ENCODE results near the gene CERT1.
"Not testable (repeated sequence)": the region's sequence is repeated elsewhere in the genome, so short reads cannot be mapped to it uniquely, and the experiment has no call there.

CERT1 gene

GRCh38 chr5:75536147-75536546, 24.7 kb upstream of the CERT1 start:
- Mint-ChIP-seq H3K4me1 (peaks cover 15% of the 10 kb centered on the region), H3K4me3 (no peak overlapping the region), H3K36me3 (ENCODE audit: low read depth) (peaks cover 43% of the 10 kb centered on the region), H3K27ac (no peak overlapping the region), H3K27me3 (no peaks in the 10 kb centered on the region), H3K9me3 (peaks cover 13% of the 10 kb centered on the region)
- ATAC-seq (no peak), DNase-seq (no peak)

GRCh38 chr5:75534734-75535133, 23.3 kb upstream of the CERT1 start:
- Mint-ChIP-seq H3K27ac (no peak overlapping the region), H3K4me1 (peaks cover 18% of the 10 kb centered on the region), H3K36me3 (ENCODE audit: low read depth) (peaks cover 45% of the 10 kb centered on the region), H3K4me3 (no peak overlapping the region), H3K27me3 (no peaks in the 10 kb centered on the region), H3K9me3 (peaks cover 13% of the 10 kb centered on the region)
- ATAC-seq, result no peak
- no peak for DNase-seq

GRCh38 chr5:75533716-75534115, 22.3 kb upstream of the CERT1 start:
- Mint-ChIP-seq H3K4me1 (peaks cover 23% of the 10 kb centered on the region), H3K36me3 (ENCODE audit: low read depth) (peaks cover 49% of the 10 kb centered on the region), H3K9me3 (peaks cover 13% of the 10 kb centered on the region)
- H3K4me3 Mint-ChIP-seq, H3K27me3 Mint-ChIP-seq, ATAC-seq, DNase-seq, H3K27ac Mint-ChIP-seq: not testable (repeated sequence)

GRCh38 chr5:75532190-75532589, 20.8 kb upstream of the CERT1 start:
- H3K27ac Mint-ChIP-seq, result no peak overlapping the region
- H3K4me3 Mint-ChIP-seq, result no peak overlapping the region
- H3K27me3 Mint-ChIP-seq, result no peaks in the 10 kb centered on the region
- peaks cover 13% of the 10 kb centered on the region for H3K9me3 Mint-ChIP-seq
- ATAC-seq (no peak), DNase-seq (no peak)
- peaks cover 51% of the 10 kb centered on the region for H3K36me3 Mint-ChIP-seq (ENCODE audit: low read depth)
- peaks cover 24% of the 10 kb centered on the region for H3K4me1 Mint-ChIP-seq

GRCh38 chr5:75529185-75529584, 17.8 kb upstream of the CERT1 start:
- Mint-ChIP-seq H3K27me3 (no peaks in the 10 kb centered on the region), H3K27ac (no peak overlapping the region), H3K9me3 (peaks cover under 1% of the 10 kb centered on the region), H3K4me3 (no peak overlapping the region), H3K36me3 (ENCODE audit: low read depth) (peaks cover 33% of the 10 kb centered on the region), H3K4me1 (peaks cover 40% of the 10 kb centered on the region)
- ATAC-seq, result no peak
- no peak for DNase-seq

- Mint-ChIP-seq H3K27me3 (no peaks in the 10 kb centered on the region), H3K36me3 (ENCODE audit: low read depth) (peaks cover 23% of the 10 kb centered on the region), H3K4me3 (peak overlapping the region; percentile 12), H3K9me3 (peaks cover 10% of the 10 kb centered on the region), H3K4me1 (peaks cover 62% of the 10 kb centered on the region), H3K27ac (peak overlapping the region; percentile 61)
- DNase-seq, result no peak
- no peak for ATAC-seq
Measured at GRCh38 chr5:75526070-75526469, 14.6 kb upstream of the CERT1 start.

- H3K4me1 Mint-ChIP-seq, result peaks cover 69% of the 10 kb centered on the region
- DNase-seq (no peak), ATAC-seq (no peak)
- peak overlapping the region; percentile 10 for H3K27ac Mint-ChIP-seq
- H3K36me3 Mint-ChIP-seq (ENCODE audit: low read depth), result peaks cover 30% of the 10 kb centered on the region
- H3K9me3 Mint-ChIP-seq, result peaks cover 16% of the 10 kb centered on the region
- no peaks in the 10 kb centered on the region for H3K27me3 Mint-ChIP-seq
- peak overlapping the region; percentile 12 for H3K4me3 Mint-ChIP-seq
Measured at GRCh38 chr5:75525344-75525743, 13.9 kb upstream of the CERT1 start.

GRCh38 chr5:75524591-75524990, 13.2 kb upstream of the CERT1 start:
- peaks cover 33% of the 10 kb centered on the region for H3K36me3 Mint-ChIP-seq (ENCODE audit: low read depth)
- ATAC-seq (no peak), DNase-seq (no peak)
- peaks cover 16% of the 10 kb centered on the region for H3K9me3 Mint-ChIP-seq
- peaks cover 71% of the 10 kb centered on the region for H3K4me1 Mint-ChIP-seq
- H3K4me3 Mint-ChIP-seq, result no peak overlapping the region
- H3K27me3 Mint-ChIP-seq, result no peaks in the 10 kb centered on the region
- peak overlapping the region; percentile 79 for H3K27ac Mint-ChIP-seq

- Mint-ChIP-seq H3K27ac (peak overlapping the region; percentile 79), H3K27me3 (no peaks in the 10 kb centered on the region), H3K4me1 (peaks cover 73% of the 10 kb centered on the region), H3K4me3 (no peak overlapping the region), H3K9me3 (peaks cover 16% of the 10 kb centered on the region), H3K36me3 (ENCODE audit: low read depth) (peaks cover 33% of the 10 kb centered on the region)
- ATAC-seq (peak; percentile 90), DNase-seq (no peak)
Measured at GRCh38 chr5:75524071-75524470, 12.6 kb upstream of the CERT1 start.

- ATAC-seq, result no peak
- DNase-seq, result no peak
- H3K9me3 Mint-ChIP-seq, result peaks cover 16% of the 10 kb centered on the region
- peaks cover 74% of the 10 kb centered on the region for H3K4me1 Mint-ChIP-seq
- H3K4me3 Mint-ChIP-seq, result peak overlapping the region; percentile 22
- no peaks in the 10 kb centered on the region for H3K27me3 Mint-ChIP-seq
- peaks cover 29% of the 10 kb centered on the region for H3K36me3 Mint-ChIP-seq (ENCODE audit: low read depth)
- H3K27ac Mint-ChIP-seq, result peak overlapping the region; percentile 79
Measured at GRCh38 chr5:75523275-75523674, 11.8 kb upstream of the CERT1 start.

- no peak overlapping the region for H3K4me3 Mint-ChIP-seq
- no peaks in the 10 kb centered on the region for H3K27me3 Mint-ChIP-seq
- peaks cover 34% of the 10 kb centered on the region for H3K36me3 Mint-ChIP-seq (ENCODE audit: low read depth)
- ATAC-seq (no peak), DNase-seq (no peak)
- H3K9me3 Mint-ChIP-seq, result peaks cover 16% of the 10 kb centered on the region
- H3K27ac Mint-ChIP-seq, result peak overlapping the region; percentile 93
- peaks cover 81% of the 10 kb centered on the region for H3K4me1 Mint-ChIP-seq
Measured at GRCh38 chr5:75522542-75522941, 11.1 kb upstream of the CERT1 start.

- Mint-ChIP-seq H3K27ac (peak overlapping the region; percentile 93), H3K27me3 (no peaks in the 10 kb centered on the region), H3K4me1 (peaks cover 85% of the 10 kb centered on the region), H3K9me3 (peaks cover 16% of the 10 kb centered on the region), H3K4me3 (peak overlapping the region; percentile 38), H3K36me3 (ENCODE audit: low read depth) (peaks cover 34% of the 10 kb centered on the region)
- DNase-seq (no peak), ATAC-seq (peak; percentile 76)
Measured at GRCh38 chr5:75522025-75522424, 10.6 kb upstream of the CERT1 start.

GRCh38 chr5:75521195-75521594, 9.8 kb upstream of the CERT1 start:
- peaks cover 16% of the 10 kb centered on the region for H3K9me3 Mint-ChIP-seq
- peak overlapping the region; percentile 93 for H3K27ac Mint-ChIP-seq
- no peaks in the 10 kb centered on the region for H3K27me3 Mint-ChIP-seq
- H3K4me3 Mint-ChIP-seq, result peak overlapping the region; percentile 12
- peaks cover 81% of the 10 kb centered on the region for H3K4me1 Mint-ChIP-seq
- peaks cover 32% of the 10 kb centered on the region for H3K36me3 Mint-ChIP-seq (ENCODE audit: low read depth)
- DNase-seq, result no peak
- no peak for ATAC-seq

GRCh38 chr5:75519761-75520160, 8.3 kb upstream of the CERT1 start:
- no peak for ATAC-seq
- Mint-ChIP-seq H3K4me1 (peaks cover 75% of the 10 kb centered on the region), H3K36me3 (ENCODE audit: low read depth) (peaks cover 36% of the 10 kb centered on the region)

GRCh38 chr5:75514323-75514722, 2.9 kb upstream of the CERT1 start:
- H3K9me3 Mint-ChIP-seq, result no peaks in the 10 kb centered on the region
- H3K27me3 Mint-ChIP-seq, result no peaks in the 10 kb centered on the region
- H3K4me3 Mint-ChIP-seq, result peak overlapping the region; percentile 95
- DNase-seq, result no peak
- H3K36me3 Mint-ChIP-seq (ENCODE audit: low read depth), result peaks cover 19% of the 10 kb centered on the region
- peaks cover 65% of the 10 kb centered on the region for H3K4me1 Mint-ChIP-seq
- H3K27ac Mint-ChIP-seq, result no peak overlapping the region
- ATAC-seq, result no peak

More at GRCh38 chr5:75519761-75520160, 8.3 kb upstream of the CERT1 start:
- no peak overlapping the region for H3K27ac Mint-ChIP-seq
- no peak overlapping the region for H3K4me3 Mint-ChIP-seq
- peaks cover 16% of the 10 kb centered on the region for H3K9me3 Mint-ChIP-seq
- no peak for DNase-seq
- H3K27me3 Mint-ChIP-seq, result no peaks in the 10 kb centered on the region

- Mint-ChIP-seq H3K4me3 (peak overlapping the region; percentile 95), H3K27ac (no peak overlapping the region), H3K4me1 (peaks cover 64% of the 10 kb centered on the region), H3K9me3 (no peaks in the 10 kb centered on the region), H3K36me3 (ENCODE audit: low read depth) (peaks cover 19% of the 10 kb centered on the region), H3K27me3 (no peaks in the 10 kb centered on the region)
- DNase-seq, result no peak
- no peak for ATAC-seq
Measured at GRCh38 chr5:75513841-75514240, 2.4 kb upstream of the CERT1 start.
